ENCODE measurements around the gene INTS11. TPM values are rescaled to one million over a fixed set of nuclear protein-coding genes. Genes with fewer than 3 reads are reported as not detected.

Gene INTS11
- total and polyA plus RNA-seq, 9 of the 15 experiments (the other 6 are each of a cell fraction or from before 2014, with no cell fraction given): 3.6 to 183 (median 110) TPM

DNA sequence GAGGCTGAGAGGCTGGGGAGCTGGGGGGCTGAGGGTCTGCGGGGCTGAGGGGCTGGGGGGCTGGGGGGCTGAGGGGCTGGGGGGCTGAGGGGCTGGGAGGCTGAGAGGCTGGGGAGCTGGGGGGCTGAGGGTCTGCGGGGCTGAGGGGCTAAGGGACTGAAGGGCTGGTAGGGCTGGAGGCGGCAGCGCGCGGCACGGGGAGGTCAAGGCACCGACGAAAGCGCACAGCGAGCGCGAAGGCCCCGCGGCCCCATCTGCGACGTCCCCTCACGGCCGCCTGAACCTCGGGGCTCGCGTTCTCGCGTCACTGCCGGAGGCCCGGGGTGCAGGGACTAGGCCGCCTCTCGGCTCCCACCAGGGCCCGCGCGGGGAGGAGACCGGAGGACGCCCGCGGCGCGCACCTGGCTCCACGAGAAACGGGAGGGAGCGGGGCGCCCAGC lies 356 bp downstream of the INTS11 start:
- Histone ChIP-seq H3K9me3 (replicated peaks; ENCODE audit: control insufficient read depth, insufficient read depth, low read depth, low read length) (no peaks in the 10 kb centered on the region), H3K9me1 (ENCODE audit: control insufficient read depth, insufficient read depth, low read length) (peaks cover 13% of the 10 kb centered on the region), H3K4me2 (ENCODE audit: insufficient read depth, low read length) (peak overlapping the region; percentile 85), H3K4me3 (peak overlapping the region; percentile 99), H3K9ac (ENCODE audit: insufficient read depth in 1 of 2, low read depth in 2 of 2, low read length in 2 of 2) (peak overlapping the region; percentile 93 to 99), H2AFZ (ENCODE audit: low read depth, low read length) (peak overlapping the region; percentile 76), H3K36me3 (ENCODE audit: control insufficient read depth, insufficient read depth, low read length) (peaks cover 54% of the 10 kb centered on the region; the same call in 2 of the 3 replicates), H3K27ac (ENCODE audit: extremely low read depth, low read depth, low read length) (peak overlapping the region; percentile 89), H3K4me1 (replicated peaks in 1 of 2; ENCODE audit: control insufficient read depth in 2 of 2, insufficient read depth in 2 of 2, low read length in 2 of 2) (peaks cover 22 to 90% of the 10 kb centered on the region in 2 experiments), H4K20me1 (replicated peaks; ENCODE audit: control insufficient read depth, insufficient read depth, low read length) (peaks cover 19% of the 10 kb centered on the region; the same call in 1 of the 2 replicates), H3K79me2 (ENCODE audit: control insufficient read depth, insufficient read depth, low read length) (peaks cover 67% of the 10 kb centered on the region), H3K27me3 (ENCODE audit: control insufficient read depth in 2 of 2, insufficient read depth in 2 of 2, low read length in 2 of 2) (no peaks in the 10 kb centered on the region)
- ChIA-PET POLR2A (interaction anchor here (0.6 to 2.1 kb wide), 2 partner anchors 9 to 344 kb away, joined by 4 to 5 read pairs; no protein-coding TSS in a partner anchor), CTCF (ENCODE audit: low intra/inter-chr PET ratio) (no interaction called here)
- in situ Hi-C loops (cut with MboI) (no loop called here), intact Hi-C loops (cut with micrococcal nuclease) (loop anchor here (2.0 to 5.0 kb wide), 2 partner anchors 15 to 53 kb away; partner anchors contain the start of genes AURKAIP1 and PUSL1)
- ATAC-seq (peak; percentile 64), FAIRE-seq (no peak), DNase-seq (ENCODE audit: extremely low read depth in 1 of 4, low spot score in 3 of 4) (no peak)
- WGBS (ENCODE audit: insufficient coverage, low coverage, missing lambda C conversion rate): 0% methylated on average over 6 of the region's 41 CpGs
- BruUV-seq (replicated peaks): no TSS peak
- TF ChIP-seq SMARCC2 (IDR thresholded peaks at IDR 0.05; ENCODE audit: low read depth): no peak
- TF ChIP-seq, protein P1, sequence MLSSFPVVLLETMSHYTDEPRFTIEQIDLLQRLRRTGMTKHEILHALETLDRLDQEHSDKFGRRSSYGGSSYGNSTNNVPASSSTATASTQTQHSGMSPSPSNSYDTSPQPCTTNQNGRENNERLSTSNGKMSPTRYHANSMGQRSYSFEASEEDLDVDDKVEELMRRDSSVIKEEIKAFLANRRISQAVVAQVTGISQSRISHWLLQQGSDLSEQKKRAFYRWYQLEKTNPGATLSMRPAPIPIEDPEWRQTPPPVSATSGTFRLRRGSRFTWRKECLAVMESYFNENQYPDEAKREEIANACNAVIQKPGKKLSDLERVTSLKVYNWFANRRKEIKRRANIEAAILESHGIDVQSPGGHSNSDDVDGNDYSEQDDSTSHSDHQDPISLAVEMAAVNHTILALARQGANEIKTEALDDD (IDR thresholded peaks at IDR 0.05): no peak
- TF ChIP-seq CREB1 (IDR thresholded peaks at IDR 0.05): no peak
- TF ChIP-seq CREB1 (CRISPR knock-in tag; IDR thresholded peaks at IDR 0.05): no peak
- TF ChIP-seq, protein P2, sequence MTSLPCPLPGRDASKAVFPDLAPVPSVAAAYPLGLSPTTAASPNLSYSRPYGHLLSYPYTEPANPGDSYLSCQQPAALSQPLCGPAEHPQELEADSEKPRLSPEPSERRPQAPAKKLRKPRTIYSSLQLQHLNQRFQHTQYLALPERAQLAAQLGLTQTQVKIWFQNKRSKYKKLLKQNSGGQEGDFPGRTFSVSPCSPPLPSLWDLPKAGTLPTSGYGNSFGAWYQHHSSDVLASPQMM (CRISPR knock-in tag; IDR thresholded peaks at IDR 0.05): no peak
- TF ChIP-seq, protein P3, sequence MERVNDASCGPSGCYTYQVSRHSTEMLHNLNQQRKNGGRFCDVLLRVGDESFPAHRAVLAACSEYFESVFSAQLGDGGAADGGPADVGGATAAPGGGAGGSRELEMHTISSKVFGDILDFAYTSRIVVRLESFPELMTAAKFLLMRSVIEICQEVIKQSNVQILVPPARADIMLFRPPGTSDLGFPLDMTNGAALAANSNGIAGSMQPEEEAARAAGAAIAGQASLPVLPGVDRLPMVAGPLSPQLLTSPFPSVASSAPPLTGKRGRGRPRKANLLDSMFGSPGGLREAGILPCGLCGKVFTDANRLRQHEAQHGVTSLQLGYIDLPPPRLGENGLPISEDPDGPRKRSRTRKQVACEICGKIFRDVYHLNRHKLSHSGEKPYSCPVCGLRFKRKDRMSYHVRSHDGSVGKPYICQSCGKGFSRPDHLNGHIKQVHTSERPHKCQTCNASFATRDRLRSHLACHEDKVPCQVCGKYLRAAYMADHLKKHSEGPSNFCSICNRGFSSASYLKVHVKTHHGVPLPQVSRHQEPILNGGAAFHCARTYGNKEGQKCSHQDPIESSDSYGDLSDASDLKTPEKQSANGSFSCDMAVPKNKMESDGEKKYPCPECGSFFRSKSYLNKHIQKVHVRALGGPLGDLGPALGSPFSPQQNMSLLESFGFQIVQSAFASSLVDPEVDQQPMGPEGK (CRISPR knock-in tag; IDR thresholded peaks at IDR 0.05; ENCODE audit: borderline replicate concordance): no peak
- TF ChIP-seq HDGF (IDR thresholded peaks at IDR 0.05): no peak
- TF ChIP-seq LARP7 (IDR thresholded peaks at IDR 0.05): no peak
- TF ChIP-seq, protein P4, sequence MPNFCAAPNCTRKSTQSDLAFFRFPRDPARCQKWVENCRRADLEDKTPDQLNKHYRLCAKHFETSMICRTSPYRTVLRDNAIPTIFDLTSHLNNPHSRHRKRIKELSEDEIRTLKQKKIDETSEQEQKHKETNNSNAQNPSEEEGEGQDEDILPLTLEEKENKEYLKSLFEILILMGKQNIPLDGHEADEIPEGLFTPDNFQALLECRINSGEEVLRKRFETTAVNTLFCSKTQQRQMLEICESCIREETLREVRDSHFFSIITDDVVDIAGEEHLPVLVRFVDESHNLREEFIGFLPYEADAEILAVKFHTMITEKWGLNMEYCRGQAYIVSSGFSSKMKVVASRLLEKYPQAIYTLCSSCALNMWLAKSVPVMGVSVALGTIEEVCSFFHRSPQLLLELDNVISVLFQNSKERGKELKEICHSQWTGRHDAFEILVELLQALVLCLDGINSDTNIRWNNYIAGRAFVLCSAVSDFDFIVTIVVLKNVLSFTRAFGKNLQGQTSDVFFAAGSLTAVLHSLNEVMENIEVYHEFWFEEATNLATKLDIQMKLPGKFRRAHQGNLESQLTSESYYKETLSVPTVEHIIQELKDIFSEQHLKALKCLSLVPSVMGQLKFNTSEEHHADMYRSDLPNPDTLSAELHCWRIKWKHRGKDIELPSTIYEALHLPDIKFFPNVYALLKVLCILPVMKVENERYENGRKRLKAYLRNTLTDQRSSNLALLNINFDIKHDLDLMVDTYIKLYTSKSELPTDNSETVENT (CRISPR knock-in tag; IDR thresholded peaks at IDR 0.05): no peak
- no peak for TF ChIP-seq ZNF217 (CRISPR knock-in tag; IDR thresholded peaks at IDR 0.05)
- no peak for TF ChIP-seq ARID1B (IDR thresholded peaks at IDR 0.05)
- no peak for TF ChIP-seq KLF13 (tag; IDR thresholded peaks at IDR 0.05; ENCODE audit: borderline replicate concordance, low read depth)
- TF ChIP-seq CHD1 (IDR thresholded peaks at IDR 0.05; ENCODE audit: low read length): peak; percentile 75
- no peak for TF ChIP-seq ARHGAP35 (IDR thresholded peaks at IDR 0.05; ENCODE audit: partially characterized antibody)
- no peak for TF ChIP-seq SRSF1 (IDR thresholded peaks at IDR 0.05; ENCODE audit: low read depth, low read length)
- TF ChIP-seq KAT2B (IDR thresholded peaks at IDR 0.05; ENCODE audit: low read depth, low read length): no peak

All from K562 (cell line).